Heart left ventricle (tissue), 16 donors: Measurements from ENCODE around the gene PTGES3L. TPM values are rescaled to one million over a fixed set of nuclear protein-coding genes. Genes with fewer than 3 reads are reported as not detected.
A peak's percentile ranks its signal among the peaks of the same experiment; 100 is the strongest.

Experiments used
- ATAC-seq, 4 donors: fragments of 200-7000 bp; cut with Tn5 transposase; one replicate each; pipeline ENCODE4 v1.9.1; 2020 to 2022; ENCODE audit warnings: moderate library complexity in 4 of 4, mild to moderate bottlenecking in 3 of 4, moderate number of reproducible peaks in 1 of 4
- DNase-seq, 5 donors: peaks; one replicate each; pipeline ENCODE4 v3.0.0-alpha.2; 2020
- H3K27ac ChIP-seq, 12 donors: fragments of 200-600 bp; sonication (generic) in 4 of 12; one replicate each; pipeline versions ENCODE4 v1.5.0 to v1.8.0; 2016 to 2022; ENCODE audit warnings: mild to moderate bottlenecking in 2 of 12
- H3K27me3 ChIP-seq, 9 donors: fragments of 200-600 bp; sonication (generic) in 2 of 9; one replicate each; pipeline versions ENCODE4 v1.5.1 to v1.8.0; 2016 to 2022; ENCODE audit warnings: mild to moderate bottlenecking in 3 of 9
- H3K36me3 ChIP-seq, 9 donors: fragments of 200-600 bp; sonication (generic) in 2 of 9; one replicate each; pipeline versions ENCODE4 v1.5.0 to v1.8.0; 2018 to 2022; ENCODE audit warnings: mild to moderate bottlenecking in 2 of 9
- H3K4me1 ChIP-seq, 12 donors: fragments of 200-600 bp; sonication (generic) in 4 of 12; one replicate each; pipeline versions ENCODE4 v1.5.0 to v1.8.0; 2016 to 2022; ENCODE audit warnings: mild to moderate bottlenecking in 3 of 12
- H3K4me3 ChIP-seq, 12 donors: fragments of 200-600 bp; sonication (generic) in 4 of 12; one replicate each; pipeline versions ENCODE4 v1.5.0 to v1.8.0; 2017 to 2022; ENCODE audit warnings: mild to moderate bottlenecking in 9 of 12, moderate library complexity in 4 of 12
- H3K9me3 ChIP-seq, 12 donors: fragments of 200-600 bp; sonication (generic) in 4 of 12; one replicate each; pipeline versions ENCODE4 v1.5.0 to v1.8.0; 2016 to 2022; ENCODE audit warnings: mild to moderate bottlenecking in 1 of 12
- CTCF ChIP-seq, 12 donors: fragments of 200-600 bp; sonication (generic) in 4 of 12; IDR thresholded peaks; one replicate each; pipeline versions ENCODE4 v1.5.0 to v1.8.0; 2018 to 2022; ENCODE audit warnings: antibody characterized with exemption in 12 of 12, mild to moderate bottlenecking in 5 of 12
- POLR2A ChIP-seq, 2 donors: fragments of 450-650 bp; IDR thresholded peaks; one replicate each; pipeline ENCODE4 v1.6.1; 2017; ENCODE audit warnings: antibody characterized with exemption in 2 of 2, mild to moderate bottlenecking in 2 of 2, moderate library complexity in 2 of 2
- WGBS, 4 donors: extraction: QIAGEN DNeasy Blood & Tissue Kit in 2 of 4; methylation state at CpG; one replicate each; pipeline versions ENCODE4 v1.1.5 to v1.1.7; 2013 to 2018; 5-methylcytosine and 5-hydroxymethylcytosine counted together
- intact Hi-C, 10 donors: fragments of 100-400 bp; cut with DNase I; formaldehyde crosslinking; loops; one replicate each; pipeline versions ENCODE4 v1.11.1 to v1.14.2; 2022
- polyA plus RNA-seq, 2 donors: library from polyadenylated mRNA; stranded (reverse); fragments of 200-250 nt; gene quantifications; one replicate each; pipeline ENCODE4 v1.2.3, GENCODE V29; 2013
- total RNA-seq, 9 donors: library from RNA; depleted of rRNA in 2 of 9; stranded (reverse); fragments of >200 nt in 2 of 9; fragmentation: NEBNext Ultra II Directional in 3 of 9; extraction: Animal tissue kit (Norgen Biotek cat#: 25700) in 3 of 9; gene quantifications; one replicate each; pipeline versions ENCODE4 v1.1.0 to v1.2.4, GENCODE V29; 2016 to 2023
- donor health status: ischemic (EF 13 %, LVEDD 7.1; RV severe dilation, severe dysfunction).
- donor health status: healthy with polysubstance abuse.
- donor health status: DM: no; HTN: yes; CAD: no.
- donor health status: DM: no; HTN: no; CAD: no.
- donor health status: ischemic (EF 25% LVEDD 6.9; RV normal size, moderate dysfunction).
- donor health status: ischemic (EF 25% LVEDD 5.7; RV mildly dilated, moderate dysfunction).
- donor health status: healthy.
- donor health status: DM: yes; HTN: yes; CAD: no.
- donor health status: ischemic (EF 35%, LVEDD 5.7; RV mildly dilated, moderate dysfunction).
- donor health status: nonischemic (EF 11% LVEDD 7.7; RV severe dilation, severe dysfunction).
- donor health status: DM: yes; HTN: yes; CAD: no.
- donor health status: PGD.
- donor health status: ischemic (EF 29% LVEDD 5.4; RV normal size, mild dysfunction).
- donor health status: nonischemic (EF 23%, LVEDD 6.1; RV moderate dilation, normal function).

PTGES3L gene
- total and polyA plus RNA-seq, 11 donors = 24.6 to 58.0 (median 41.5) TPM

DNA sequence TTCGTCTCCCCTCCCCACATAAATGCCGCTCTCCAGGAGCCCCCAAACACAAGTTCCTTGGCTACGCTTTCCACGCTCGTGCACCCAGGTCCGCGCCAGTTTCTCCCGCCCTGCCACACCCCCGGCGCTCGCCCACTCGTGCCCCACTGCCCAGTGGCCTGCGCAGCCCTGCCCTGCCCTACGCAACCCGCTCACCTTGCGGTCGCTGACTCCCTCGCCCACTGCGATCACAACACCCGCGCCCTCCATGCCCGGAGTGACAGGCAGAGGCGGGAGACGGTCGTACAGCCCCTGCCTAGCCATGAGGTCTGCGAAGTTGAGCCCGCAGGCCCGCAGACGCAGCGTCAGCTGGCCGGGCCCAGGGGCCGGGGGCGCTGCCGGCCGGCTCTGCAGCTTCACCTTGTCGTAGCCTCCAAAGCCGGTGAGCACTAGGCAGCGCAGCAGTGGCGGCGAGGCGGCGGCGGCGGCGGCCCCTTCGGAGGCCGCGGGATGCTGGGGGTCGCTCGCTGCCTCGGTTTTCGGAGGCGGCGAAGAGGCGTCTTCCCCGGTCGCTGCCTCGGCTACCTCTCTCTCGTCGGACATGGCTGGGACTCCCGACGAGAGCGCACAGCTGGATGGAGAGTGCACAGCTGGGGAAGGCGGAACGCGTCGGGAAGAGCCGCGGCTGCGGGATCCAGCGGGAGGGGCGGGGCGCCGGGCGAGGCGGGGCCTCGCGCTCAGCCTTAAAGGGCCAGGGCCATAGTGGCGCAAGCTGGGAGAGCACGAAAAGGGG lies 42.0 kb upstream of the PTGES3L start, which contains the start of gene VAT1:
TSS of gene VAT1 (minus strand) at position 645 of the 772 bp plus-strand sequence. CDS start at position 582, 63 bp downstream.
- peak within 1 kb of the TSS; percentile 71 to 100 (median 94) for H3K4me3 ChIP-seq
- DNase-seq = peak; percentile 85 to 91 (median 88)
- peaks cover 0 to 19% (median 12%) of the 10 kb centered on the region in 9 donors for H3K36me3 ChIP-seq
- intact Hi-C loops = loop anchor here in 7 of 10 donors (5.0 to 10.0 kb wide), 10 partner anchors 103 to 313 kb away; partner anchors contain the start of genes BRCA1 (in 5 of the 7), NBR1 (in 2 of the 7) and TMEM106A (in 2 of the 7)
- ATAC-seq = peak; percentile 35 to 85 (median 72)
- no peaks in the 10 kb centered on the region for H3K9me3 ChIP-seq
- 0 to 2% (median 1%) methylated on average over 26 to 80 of the region's 80 CpGs for WGBS, 4 donors
- TF ChIP-seq POLR2A (IDR thresholded peaks at IDR 0.05) = peak in 1 of 2 donors; percentile 68
- no peak for TF ChIP-seq CTCF (IDR thresholded peaks at IDR 0.05)
- H3K4me1 ChIP-seq = peaks cover 0 to 53% (median 37%) of the 10 kb centered on the region in 12 donors
- no peaks in the 10 kb centered on the region for H3K27me3 ChIP-seq
- H3K27ac ChIP-seq = peak within 1 kb of the TSS; percentile 79 to 95 (median 90)

DNA sequence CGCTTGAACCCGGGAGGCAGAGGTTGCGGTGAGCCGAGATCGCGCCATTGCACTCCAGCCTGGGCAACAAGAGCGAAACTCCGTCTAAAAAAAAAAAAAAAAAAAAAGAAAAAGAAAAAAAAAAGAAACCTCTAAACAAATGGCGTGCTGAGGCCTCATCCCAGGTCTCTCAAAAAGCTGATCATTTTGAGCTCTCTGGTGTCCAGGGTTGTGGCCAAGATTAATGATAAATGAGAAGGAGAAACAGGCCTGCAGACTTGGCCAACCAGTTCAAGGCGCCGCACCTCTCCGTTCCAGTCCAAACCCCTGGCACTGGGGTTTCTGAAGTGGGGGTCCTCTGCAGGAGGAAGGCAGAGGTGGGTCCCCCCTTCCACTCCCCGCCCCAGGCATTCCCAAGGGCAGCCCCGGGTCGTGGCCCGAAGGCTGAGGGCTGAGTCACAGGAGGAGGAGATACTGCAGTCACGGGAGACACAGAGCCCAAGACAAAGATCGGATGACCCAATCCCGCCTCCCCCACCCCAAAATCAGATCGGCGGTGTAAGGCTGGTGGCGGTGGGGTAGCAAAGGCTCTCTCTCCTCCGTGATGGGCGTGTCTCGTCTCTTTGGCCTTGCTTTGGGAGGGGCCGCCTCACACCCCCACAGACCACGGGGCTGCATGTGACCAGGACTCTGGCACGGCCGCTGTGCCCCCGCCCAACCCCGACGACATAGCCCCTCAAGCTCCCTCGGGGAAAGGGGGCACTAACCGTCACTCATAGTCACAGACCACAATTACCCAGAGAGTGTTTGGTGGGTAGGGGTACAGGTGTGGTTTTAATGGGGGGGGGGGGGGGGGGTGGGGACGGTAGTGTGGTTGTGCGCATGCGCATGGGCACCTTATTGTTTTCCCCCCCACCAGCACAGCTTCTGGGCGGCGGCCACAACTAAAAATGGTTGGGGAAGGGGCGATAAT lies 41.2 kb upstream of the PTGES3L start:
- peak overlapping the region; percentile 79 to 95 (median 90) for H3K27ac ChIP-seq
- H3K4me1 ChIP-seq = peaks cover 0 to 58% (median 44%) of the 10 kb centered on the region in 12 donors
- H3K36me3 ChIP-seq = peaks cover 0 to 27% (median 20%) of the 10 kb centered on the region in 9 donors
- TF ChIP-seq POLR2A (IDR thresholded peaks at IDR 0.05) (peak in 1 of 2 donors; percentile 27), CTCF (IDR thresholded peaks at IDR 0.05) (no peak)
- peak; percentile 20 to 47 (median 29) for ATAC-seq
- WGBS, 4 donors = 13 to 33% (median 22%) methylated on average over 27 to 39 of the region's 40 CpGs
- intact Hi-C loops = loop anchor here in 7 of 10 donors (5.0 to 10.0 kb wide), 10 partner anchors 104 to 314 kb away; partner anchors contain the start of genes BRCA1 (in 5 of the 7), NBR1 (in 2 of the 7) and TMEM106A (in 2 of the 7)
- H3K9me3 ChIP-seq = no peaks in the 10 kb centered on the region
- H3K27me3 ChIP-seq = no peaks in the 10 kb centered on the region
- H3K4me3 ChIP-seq = peak overlapping the region; percentile 71 to 100 (median 94)
- peak; percentile 74 to 82 (median 79) for DNase-seq

- Histone ChIP-seq H3K4me1 (peaks cover 0 to 67% (median 52%) of the 10 kb centered on the region in 12 donors), H3K27ac (peak overlapping the region in 11 of 12 donors; percentile 60 to 95 (median 90)), H3K27me3 (no peaks in the 10 kb centered on the region), H3K36me3 (peaks cover 0 to 37% (median 24%) of the 10 kb centered on the region in 9 donors), H3K9me3 (no peaks in the 10 kb centered on the region), H3K4me3 (peak overlapping the region in 9 of 12 donors; percentile 71 to 100 (median 90))
- WGBS, 4 donors = 50 to 61% (median 56%) methylated on average over 6 of the region's 6 CpGs
- intact Hi-C loops = loop anchor here in 7 of 10 donors (5.0 to 10.0 kb wide), 10 partner anchors 105 to 315 kb away; partner anchors contain the start of genes BRCA1 (in 5 of the 7), NBR1 (in 2 of the 7) and TMEM106A (in 2 of the 7)
- peak in 2 of 5 donors; percentile 38 to 41 for DNase-seq
- ATAC-seq = peak in 1 of 4 donors; percentile 38
- TF ChIP-seq POLR2A (IDR thresholded peaks at IDR 0.05) (no peak), CTCF (IDR thresholded peaks at IDR 0.05) (no peak)
These were observed 40.2 kb upstream of the PTGES3L start for GRCh38 chr17:43020030-43020621.
